Activated T-helper 2 cell treated with anti-CD3 and anti-CD28 coated beads, Interferon-gamma antibody, Interleukin-2, Interleukin-4, amounts not matched to agents 10 μg/mL and 5 μg/mL and 100 μg/mL, durations not matched to agents 14 hours and 24 hours and 36 hours (primary cell): ENCODE data around the gene CDR2L. TPM values are rescaled to one million over a fixed set of nuclear protein-coding genes. Genes with fewer than 3 reads are reported as not detected.
"Not testable (repeated sequence)": the region's sequence is repeated elsewhere in the genome, so short reads cannot be mapped to it uniquely, and the experiment has no call there.

Experiments
- DNase-seq: peaks from one replicate; pipeline ENCODE4 v3.0.0; 2021; ENCODE audit warnings: low spot score
- H3K27ac Mint-ChIP-seq: one replicate; pipeline ENCODE4 v1.8.0; 2021; ENCODE audit warnings: mixed read lengths
- H3K27me3 Mint-ChIP-seq: one replicate; pipeline ENCODE4 v1.8.0; 2021; ENCODE audit warnings: low read depth, mixed read lengths
- H3K36me3 Mint-ChIP-seq: one replicate; pipeline ENCODE4 v1.8.0; 2021; ENCODE audit warnings: low read depth, mixed read lengths
- H3K4me1 Mint-ChIP-seq: one replicate; pipeline ENCODE4 v1.8.0; 2021; ENCODE audit warnings: low read depth, mixed read lengths
- H3K4me3 Mint-ChIP-seq: one replicate; pipeline ENCODE4 v1.8.0; 2021; ENCODE audit warnings: low read depth, mild to moderate bottlenecking, moderate library complexity, mixed read lengths
- H3K9me3 Mint-ChIP-seq: one replicate; pipeline ENCODE4 v1.8.0; 2021; ENCODE audit warnings: mixed read lengths
- intact Hi-C: fragments of 100-400 bp; cut with micrococcal nuclease; formaldehyde crosslinking; loops from one replicate; pipeline ENCODE4 v1.15.1; 2023
- total RNA-seq: library from RNA; stranded (reverse); gene quantifications from 2 replicates; pipeline ENCODE4 v1.2.3, GENCODE V29; 2022

Gene CDR2L
- total RNA-seq, 1 donor from 2014 or later = 2.4 TPM

- DNase-seq = no peak
- intact Hi-C loops = no loop called here
- Mint-ChIP-seq H3K27ac (peak overlapping the region; percentile 67), H3K4me1 (peaks cover 22% of the 10 kb centered on the region), H3K4me3 (no peak overlapping the region), H3K27me3 (no peaks in the 10 kb centered on the region), H3K9me3 (no peaks in the 10 kb centered on the region), H3K36me3 (peaks cover 12% of the 10 kb centered on the region)
Observed at GRCh38 chr17:75010683-75011400, 23.4 kb downstream of the CDR2L start.

- Mint-ChIP-seq H3K36me3 (peaks cover 17% of the 10 kb centered on the region), H3K9me3 (no peaks in the 10 kb centered on the region), H3K4me3 (peak overlapping the region; percentile 95), H3K27me3 (no peaks in the 10 kb centered on the region), H3K27ac (peak overlapping the region; percentile 84), H3K4me1 (peaks cover 22% of the 10 kb centered on the region)
- no peak for DNase-seq
- intact Hi-C loops = loop anchor here (2.0 kb wide), 3 partner anchors 21 to 51 kb away; no protein-coding TSS in a partner anchor
Observed at GRCh38 chr17:75011401-75012095, 24.1 kb downstream of the CDR2L start.

- Mint-ChIP-seq H3K27me3 (no peaks in the 10 kb centered on the region), H3K9me3 (no peaks in the 10 kb centered on the region), H3K4me1 (peaks cover 22% of the 10 kb centered on the region), H3K27ac (peak overlapping the region; percentile 84), H3K4me3 (peak overlapping the region; percentile 95), H3K36me3 (peaks cover 21% of the 10 kb centered on the region)
- intact Hi-C loops = loop anchor here (2.0 kb wide), 3 partner anchors 21 to 51 kb away; no protein-coding TSS in a partner anchor
- DNase-seq = no peak
Observed at GRCh38 chr17:75012096-75012345, 24.6 kb downstream of the CDR2L start.

GRCh38 chr17:75012346-75013091, 25.1 kb downstream of the CDR2L start, which contains the start of gene MRPL58:
TSS of gene MRPL58 (plus strand) at chr17:75012670. CDS start at chr17:75012687, 17 bp downstream.
- Mint-ChIP-seq H3K4me3 (peak within 1 kb of the TSS; percentile 95), H3K4me1 (peaks cover 22% of the 10 kb centered on the region), H3K27ac (peak within 1 kb of the TSS; percentile 86), H3K36me3 (peaks cover 21% of the 10 kb centered on the region), H3K9me3 (no peaks in the 10 kb centered on the region), H3K27me3 (no peaks in the 10 kb centered on the region)
- intact Hi-C loops = loop anchor here (2.0 kb wide), 3 partner anchors 20 to 52 kb away; no protein-coding TSS in a partner anchor
- DNase-seq = peak; percentile 79

GRCh38 chr17:75013092-75013559, 25.7 kb downstream of the CDR2L start:
- H3K4me3 Mint-ChIP-seq = peak overlapping the region; percentile 95
- H3K4me1 Mint-ChIP-seq = peaks cover 22% of the 10 kb centered on the region
- no peak for DNase-seq
- H3K36me3 Mint-ChIP-seq = peaks cover 24% of the 10 kb centered on the region
- H3K27me3 Mint-ChIP-seq = no peaks in the 10 kb centered on the region
- H3K27ac Mint-ChIP-seq = peak overlapping the region; percentile 86
- H3K9me3 Mint-ChIP-seq = no peaks in the 10 kb centered on the region
- intact Hi-C loops = loop anchor here (2.0 kb wide), 3 partner anchors 20 to 52 kb away; no protein-coding TSS in a partner anchor

GRCh38 chr17:75019146-75019545, 31.7 kb downstream of the CDR2L start:
- no peak overlapping the region for H3K4me3 Mint-ChIP-seq
- DNase-seq = no peak
- no peaks in the 10 kb centered on the region for H3K9me3 Mint-ChIP-seq
- H3K27ac Mint-ChIP-seq = no peak overlapping the region
- H3K36me3 Mint-ChIP-seq = peaks cover 59% of the 10 kb centered on the region
- H3K27me3 Mint-ChIP-seq = no peaks in the 10 kb centered on the region
- peaks cover 5% of the 10 kb centered on the region for H3K4me1 Mint-ChIP-seq
- intact Hi-C loops = no loop called here

- Mint-ChIP-seq H3K9me3 (no peaks in the 10 kb centered on the region), H3K4me1 (peaks cover 6% of the 10 kb centered on the region), H3K27me3 (no peaks in the 10 kb centered on the region), H3K36me3 (peaks cover 61% of the 10 kb centered on the region), H3K4me3 (no peak overlapping the region), H3K27ac (no peak overlapping the region)
- DNase-seq = no peak
- intact Hi-C loops = no loop called here
Observed at GRCh38 chr17:75019710-75020109, 32.3 kb downstream of the CDR2L start.

- Mint-ChIP-seq H3K36me3 (peaks cover 65% of the 10 kb centered on the region), H3K4me1 (peaks cover 12% of the 10 kb centered on the region), H3K27ac (no peak overlapping the region), H3K9me3 (no peaks in the 10 kb centered on the region), H3K27me3 (no peaks in the 10 kb centered on the region), H3K4me3 (no peak overlapping the region)
- DNase-seq = no peak
- intact Hi-C loops = no loop called here
Observed at GRCh38 chr17:75020331-75021110, 33.1 kb downstream of the CDR2L start.

GRCh38 chr17:75024686-75025397, 37.4 kb downstream of the CDR2L start:
- intact Hi-C loops = no loop called here
- Mint-ChIP-seq H3K36me3 (peaks cover 44% of the 10 kb centered on the region), H3K4me1 (peaks cover 11% of the 10 kb centered on the region), H3K27me3 (peaks cover 9% of the 10 kb centered on the region), H3K9me3 (peaks cover 3% of the 10 kb centered on the region), H3K27ac (no peak overlapping the region), H3K4me3 (peak overlapping the region; percentile 45)
- DNase-seq = no peak

GRCh38 chr17:75025398-75025734, 37.9 kb downstream of the CDR2L start:
- H3K27ac Mint-ChIP-seq, DNase-seq, H3K9me3 Mint-ChIP-seq, intact Hi-C loops, H3K27me3 Mint-ChIP-seq: not testable (repeated sequence)
- peaks cover 11% of the 10 kb centered on the region for H3K4me1 Mint-ChIP-seq
- H3K4me3 Mint-ChIP-seq = peak overlapping the region; percentile 45
- peaks cover 39% of the 10 kb centered on the region for H3K36me3 Mint-ChIP-seq

- Mint-ChIP-seq H3K4me1 (peaks cover 16% of the 10 kb centered on the region), H3K36me3 (peaks cover 26% of the 10 kb centered on the region)
- H3K27me3 Mint-ChIP-seq, H3K4me3 Mint-ChIP-seq, DNase-seq, intact Hi-C loops, H3K27ac Mint-ChIP-seq, H3K9me3 Mint-ChIP-seq: not testable (repeated sequence)
Observed at GRCh38 chr17:75026650-75027049, 39.2 kb downstream of the CDR2L start.

- intact Hi-C loops = loop anchor here (5.0 kb wide), 2 partner anchors 48 to 68 kb away; no protein-coding TSS in a partner anchor
- peaks cover 28% of the 10 kb centered on the region for H3K4me1 Mint-ChIP-seq
- no peak overlapping the region for H3K27ac Mint-ChIP-seq
- DNase-seq = no peak
- peaks cover 3% of the 10 kb centered on the region for H3K9me3 Mint-ChIP-seq
- H3K27me3 Mint-ChIP-seq = peaks cover 9% of the 10 kb centered on the region
- H3K36me3 Mint-ChIP-seq = peaks cover 5% of the 10 kb centered on the region
- no peak overlapping the region for H3K4me3 Mint-ChIP-seq
Observed at GRCh38 chr17:75030161-75030560, 42.7 kb downstream of the CDR2L start.
